Adrenal gland (tissue), 12 donors: ENCODE results near the gene EXT2. TPM values are rescaled to one million over a fixed set of nuclear protein-coding genes. Genes with fewer than 3 reads are reported as not detected.

Experiments used
- DNase-seq, 7 donors: peaks; one replicate each; pipeline ENCODE4 v3.0.0-alpha.2; 2019 to 2020
- H3K27ac ChIP-seq, 5 donors: fragments of 200-600 bp; sonication (generic) in 4 of 5; 1 replicate in 3 of 5; 2 replicates in 2 of 5; pipeline versions ENCODE4 v1.5.1 to v1.8.0; 2016 to 2020; ENCODE audit warnings: mild to moderate bottlenecking in 1 of 5
- H3K27me3 ChIP-seq: fragments of 200-600 bp; 2 replicates; pipeline ENCODE4 v1.8.0; 2021
- H3K36me3 ChIP-seq, 2 donors: fragments of 200-600 bp; replicated peaks in 1 of 2; 1 replicate in 1 of 2; 2 replicates in 1 of 2; pipeline versions ENCODE4 v1.5.1 to v1.8.0; 2018 to 2022
- H3K4me1 ChIP-seq, 2 donors: fragments of 200-600 bp; replicated peaks in 1 of 2; 1 replicate in 1 of 2; 2 replicates in 1 of 2; pipeline versions ENCODE4 v1.5.1 to v1.8.0; 2018 to 2021
- H3K4me3 ChIP-seq, 4 donors: fragments of 200-600 bp; sonication (generic) in 3 of 4; one replicate each; pipeline ENCODE4 v1.5.1; 2016 to 2018
- H3K9me3 ChIP-seq, 3 donors: fragments of 200-600 bp; sonication (generic) in 1 of 3; replicated peaks in 1 of 3; 1 replicate in 2 of 3; 2 replicates in 1 of 3; pipeline versions ENCODE4 v1.5.1 to v1.8.0; 2016 to 2021
- CTCF ChIP-seq, 6 experiments: fragments of 450-650 bp in 4 of 6; fragments of 200-600 bp in 2 of 6; sonication (generic) in 1 of 6; IDR thresholded peaks; 1 replicate in 5 of 6; 2 replicates in 1 of 6; pipeline versions ENCODE4 v1.5.1 to v1.8.0; 2016 to 2021; ENCODE audit warnings: antibody characterized with exemption in 6 of 6, mild to moderate bottlenecking in 2 of 6, moderate library complexity in 1 of 6
- POLR2A ChIP-seq, 2 donors: fragments of 450-650 bp; IDR thresholded peaks; one replicate each; pipeline ENCODE4 v1.6.1; 2017; ENCODE audit warnings: antibody characterized with exemption in 2 of 2, mild to moderate bottlenecking in 2 of 2, moderate library complexity in 1 of 2
- WGBS, 4 donors: extraction: QIAGEN DNeasy Blood & Tissue Kit in 2 of 4; methylation state at CpG; one replicate each; pipeline versions ENCODE4 v1.1.5 to v1.1.7; 2013 to 2017; 5-methylcytosine and 5-hydroxymethylcytosine counted together
- intact Hi-C, 2 donors: fragments of 100-400 bp; cut with DNase I; formaldehyde crosslinking; loops; one replicate each; pipeline versions ENCODE4 v1.14.1 to v1.15.0; 2022 to 2023
- polyA plus RNA-seq, 3 donors: library from polyadenylated mRNA; stranded (reverse); fragments of 200-250 nt in 2 of 3; fragments of 350-450 nt in 1 of 3; fragmentation: Illumina TruSeq in 1 of 3; extraction: RNeasy Lipid Tissue Mini Kit (QIAGEN cat#74804) in 1 of 3; gene quantifications; one replicate each; pipeline ENCODE4 v1.2.3, GENCODE V29; 2013 to 2014
- total RNA-seq, 9 donors: library from RNA; depleted of rRNA in 4 of 9; stranded (reverse); fragments of >200 nt in 4 of 9; fragments of 120-200 nt in 1 of 9; fragmentation: NEBNext Ultra II Directional in 1 of 9; extraction: Animal tissue kit (Norgen Biotek cat#: 25700) in 1 of 9; gene quantifications; one replicate each; pipeline versions ENCODE4 v1.1.0 to v1.2.4, GENCODE V29; 2013 to 2023
- donor health status: healthy with polysubstance abuse.
- donor health status: Bipolar disorder and iron deficiency.
- donor health status: DM: yes; HTN: yes; CAD: no.
- donor health status: DM: no; HTN: no; CAD: no.
- donor health status: DM: no; HTN: no; CAD: no.
- donor health status: DM: yes; HTN: yes; CAD: no.

EXT2 gene
- total and polyA plus RNA-seq, 12 donors, result 28.7 to 89.3 (median 46.3) TPM

- H3K36me3 ChIP-seq, result peaks cover 0 to 4% of the 10 kb centered on the region in 2 donors
- no peaks in the 10 kb centered on the region for H3K27me3 ChIP-seq
- TF ChIP-seq CTCF (IDR thresholded peaks at IDR 0.05) (no peak), POLR2A (IDR thresholded peaks at IDR 0.05) (no peak)
- intact Hi-C loops, result no loop called here
- no peak for DNase-seq
- no peak overlapping the region for H3K4me3 ChIP-seq
- peaks cover 0 to 3% of the 10 kb centered on the region in 2 donors for H3K4me1 ChIP-seq
- WGBS, 4 donors, result 71 to 86% (median 78%) methylated on average over 1 of the region's 1 CpG
- no peak overlapping the region for H3K27ac ChIP-seq
- no peaks in the 10 kb centered on the region for H3K9me3 ChIP-seq
Measured at GRCh38 chr11:44174842-44175241, 79.4 kb downstream of the EXT2 start.

GRCh38 chr11:44176546-44177213, 81.2 kb downstream of the EXT2 start:
- Histone ChIP-seq H3K36me3 (peaks cover 0 to 3% of the 10 kb centered on the region in 2 donors), H3K4me3 (no peak overlapping the region), H3K27ac (no peak overlapping the region), H3K27me3 (no peaks in the 10 kb centered on the region), H3K9me3 (no peaks in the 10 kb centered on the region), H3K4me1 (peaks cover 0 to 3% of the 10 kb centered on the region in 2 donors)
- TF ChIP-seq POLR2A (IDR thresholded peaks at IDR 0.05) (no peak), CTCF (IDR thresholded peaks at IDR 0.05) (no peak)
- intact Hi-C loops, result no loop called here
- 58 to 64% (median 62%) methylated on average over 5 of the region's 5 CpGs for WGBS, 4 donors
- DNase-seq, result peak in 2 of 7 donors; percentile 15 to 19

GRCh38 chr11:44177905-44178304, 82.4 kb downstream of the EXT2 start:
- no peak overlapping the region for H3K27ac ChIP-seq
- H3K9me3 ChIP-seq, result no peaks in the 10 kb centered on the region
- 100% methylated on average over 1 of the region's 1 CpG for WGBS, 4 donors
- intact Hi-C loops, result no loop called here
- H3K4me3 ChIP-seq, result no peak overlapping the region
- DNase-seq, result no peak
- TF ChIP-seq CTCF (IDR thresholded peaks at IDR 0.05) (no peak), POLR2A (IDR thresholded peaks at IDR 0.05) (no peak)
- H3K36me3 ChIP-seq, result no peaks in the 10 kb centered on the region
- peaks cover 0 to 3% of the 10 kb centered on the region in 2 donors for H3K4me1 ChIP-seq
- H3K27me3 ChIP-seq, result no peaks in the 10 kb centered on the region

GRCh38 chr11:44178381-44178780, 82.9 kb downstream of the EXT2 start:
- no peak overlapping the region for H3K4me3 ChIP-seq
- H3K36me3 ChIP-seq, result no peaks in the 10 kb centered on the region
- H3K4me1 ChIP-seq, result peaks cover 0 to 3% of the 10 kb centered on the region in 2 donors
- H3K9me3 ChIP-seq, result no peaks in the 10 kb centered on the region
- no peak overlapping the region for H3K27ac ChIP-seq
- H3K27me3 ChIP-seq, result no peaks in the 10 kb centered on the region
- DNase-seq, result no peak
- WGBS, 4 donors, result 62 to 78% (median 75%) methylated on average over 3 of the region's 3 CpGs
- intact Hi-C loops, result no loop called here
- TF ChIP-seq CTCF (IDR thresholded peaks at IDR 0.05) (no peak), POLR2A (IDR thresholded peaks at IDR 0.05) (no peak)
